Measurements from ENCODE around the gene FAS.

Gene FAS

GRCh38 chr10:88981435-88981834 lies 9.2 kb upstream of the FAS start:
- Histone ChIP-seq H3K9ac (ENCODE audit: low read depth, low read length, poor library complexity, severe bottlenecking) (no peak overlapping the region), H4K20me1 (ENCODE audit: insufficient read depth, low read length, poor library complexity, severe bottlenecking) (no peaks in the 10 kb centered on the region), H3K4me3 (ENCODE audit: low read length, poor library complexity, severe bottlenecking) (no peak overlapping the region), H2AFZ (ENCODE audit: low read length) (no peak overlapping the region), H3K79me2 (ENCODE audit: insufficient read depth, low read length) (no peaks in the 10 kb centered on the region), H3K9me2 (replicated peaks; ENCODE audit: low read depth, low read length) (no peaks in the 10 kb centered on the region), H3K4me2 (ENCODE audit: low read depth, low read length, poor library complexity, severe bottlenecking) (no peak overlapping the region), H3K27me3 (ENCODE audit: insufficient read depth, low read length, poor library complexity, severe bottlenecking) (no peaks in the 10 kb centered on the region), H3F3A (ENCODE audit: low read depth) (no peaks in the 10 kb centered on the region), H3K36me3 (ENCODE audit: insufficient read depth, low read length) (no peaks in the 10 kb centered on the region), H3K9me3 (ENCODE audit: insufficient read depth, low read depth, low read length) (no peaks in the 10 kb centered on the region), H3K4me1 (ENCODE audit: insufficient read depth, low read length, poor library complexity, severe bottlenecking) (peaks cover 21% of the 10 kb centered on the region)
- TF ChIP-seq CTCF (conservative IDR thresholded peaks at IDR 0.05; ENCODE audit: low read length) (no peak), EZH2phosphoT487 (IDR thresholded peaks at IDR 0.05; ENCODE audit: borderline replicate concordance) (no peak)

GRCh38 chr10:88982366-88982765 lies 8.2 kb upstream of the FAS start:
- TF ChIP-seq CTCF (conservative IDR thresholded peaks at IDR 0.05; ENCODE audit: low read length) = no peak
- no peak for TF ChIP-seq EZH2phosphoT487 (IDR thresholded peaks at IDR 0.05; ENCODE audit: borderline replicate concordance)
- Histone ChIP-seq H3K79me2 (ENCODE audit: insufficient read depth, low read length) (no peaks in the 10 kb centered on the region), H4K20me1 (ENCODE audit: insufficient read depth, low read length, poor library complexity, severe bottlenecking) (no peaks in the 10 kb centered on the region), H3K36me3 (ENCODE audit: insufficient read depth, low read length) (no peaks in the 10 kb centered on the region), H3K9ac (ENCODE audit: low read depth, low read length, poor library complexity, severe bottlenecking) (no peak overlapping the region), H2AFZ (ENCODE audit: low read length) (no peak overlapping the region), H3K27me3 (ENCODE audit: insufficient read depth, low read length, poor library complexity, severe bottlenecking) (no peaks in the 10 kb centered on the region), H3K4me2 (ENCODE audit: low read depth, low read length, poor library complexity, severe bottlenecking) (no peak overlapping the region), H3K9me3 (ENCODE audit: insufficient read depth, low read depth, low read length) (no peaks in the 10 kb centered on the region), H3F3A (ENCODE audit: low read depth) (0 out of 2 replicates have a peak, but pooled peaks cover 2% of the 10 kb centered on the region), H3K4me3 (ENCODE audit: low read length, poor library complexity, severe bottlenecking) (no peak overlapping the region), H3K4me1 (ENCODE audit: insufficient read depth, low read length, poor library complexity, severe bottlenecking) (peaks cover 28% of the 10 kb centered on the region), H3K9me2 (replicated peaks; ENCODE audit: low read depth, low read length) (no peaks in the 10 kb centered on the region)

- no peaks in the 10 kb centered on the region for H3K79me2 ChIP-seq (ENCODE audit: insufficient read depth, low read length)
- no peaks in the 10 kb centered on the region for H3K9me3 ChIP-seq (ENCODE audit: insufficient read depth, low read depth, low read length)
Observed at GRCh38 chr10:88983206-88983605, 7.4 kb upstream of the FAS start.

More at GRCh38 chr10:88983206-88983605, 7.4 kb upstream of the FAS start:
- TF ChIP-seq EZH2phosphoT487 (IDR thresholded peaks at IDR 0.05; ENCODE audit: borderline replicate concordance) (no peak), CTCF (conservative IDR thresholded peaks at IDR 0.05; ENCODE audit: low read length) (no peak)
- Histone ChIP-seq H3K9ac (ENCODE audit: low read depth, low read length, poor library complexity, severe bottlenecking) (no peak overlapping the region), H4K20me1 (ENCODE audit: insufficient read depth, low read length, poor library complexity, severe bottlenecking) (no peaks in the 10 kb centered on the region), H2AFZ (ENCODE audit: low read length) (no peak overlapping the region), H3K4me3 (ENCODE audit: low read length, poor library complexity, severe bottlenecking) (no peak overlapping the region), H3K27me3 (ENCODE audit: insufficient read depth, low read length, poor library complexity, severe bottlenecking) (no peaks in the 10 kb centered on the region), H3K9me2 (replicated peaks; ENCODE audit: low read depth, low read length) (no peaks in the 10 kb centered on the region), H3K36me3 (ENCODE audit: insufficient read depth, low read length) (no peaks in the 10 kb centered on the region), H3F3A (ENCODE audit: low read depth) (0 out of 2 replicates have a peak, but pooled peaks cover 7% of the 10 kb centered on the region), H3K4me1 (ENCODE audit: insufficient read depth, low read length, poor library complexity, severe bottlenecking) (peaks cover 37% of the 10 kb centered on the region), H3K4me2 (ENCODE audit: low read depth, low read length, poor library complexity, severe bottlenecking) (no peak overlapping the region)

Data from Loucy (cell line).